ENCODE results near the gene AUNIP.
A peak's percentile ranks its signal among the peaks of the same experiment; 100 is the strongest.

Gene AUNIP

GRCh38 chr1:25819491-25820246 is 39.6 kb downstream of the AUNIP start, which contains the start of gene MTFR1L (continued):
- no peak for TF ChIP-seq HOXC10 (CRISPR knock-in tag; IDR thresholded peaks at IDR 0.05)
- peak; percentile 98 for TF ChIP-seq KLF8 (tag by site-specific recombination; IDR thresholded peaks at IDR 0.05)
- peak; percentile 64; the same call in 1 of the 2 replicates for TF ChIP-seq PBX3 (CRISPR knock-in tag; IDR thresholded peaks at IDR 0.05)
- TF ChIP-seq ZNF621 (tag by site-specific recombination; IDR thresholded peaks at IDR 0.05), result no peak
- 0 out of 2 replicates have a peak, but pooled peaks have one; percentile 3 for TF ChIP-seq ZNF596 (tag by site-specific recombination; IDR thresholded peaks at IDR 0.05)
- no peak; the same call in 1 of the 2 replicates for TF ChIP-seq ZNF391 (tag by site-specific recombination; IDR thresholded peaks at IDR 0.05; ENCODE audit: borderline replicate concordance, low read depth)
- no peak for TF ChIP-seq ZNF701 (tag by site-specific recombination; IDR thresholded peaks at IDR 0.05)
- TF ChIP-seq SCRT1 (tag by site-specific recombination; IDR thresholded peaks at IDR 0.05; ENCODE audit: borderline replicate concordance), result 0 out of 2 replicates have a peak, but pooled peaks have one; percentile 17
- TF ChIP-seq PRDM4 (tag by site-specific recombination; IDR thresholded peaks at IDR 0.05), result no peak
- TF ChIP-seq ZNF585B (tag by site-specific recombination; IDR thresholded peaks at IDR 0.05), result no peak
- TF ChIP-seq ZNF16 (tag by site-specific recombination; IDR thresholded peaks at IDR 0.05; ENCODE audit: low read depth), result no peak
- TF ChIP-seq ZNF777 (tag by site-specific recombination; IDR thresholded peaks at IDR 0.05; ENCODE audit: borderline replicate concordance), result no peak
- peak; percentile 99 for TF ChIP-seq SP2 (tag by site-specific recombination; IDR thresholded peaks at IDR 0.05)
- no peak for TF ChIP-seq ZNF530 (tag by site-specific recombination; IDR thresholded peaks at IDR 0.05; ENCODE audit: low read depth)
- TF ChIP-seq KLF16 (tag by site-specific recombination; IDR thresholded peaks at IDR 0.05), result peak; percentile 95
- peak; percentile 20; the same call in 1 of the 2 replicates for TF ChIP-seq ZNF423 (tag by site-specific recombination; IDR thresholded peaks at IDR 0.05)
- no peak for TF ChIP-seq ZNF121 (tag by site-specific recombination; IDR thresholded peaks at IDR 0.05)
- TF ChIP-seq ZNF223 (tag by site-specific recombination; IDR thresholded peaks at IDR 0.05), result no peak
- TF ChIP-seq ZSCAN30 (tag by site-specific recombination; IDR thresholded peaks at IDR 0.05), result no peak
- no peak for TF ChIP-seq ZNF221 (tag by site-specific recombination; IDR thresholded peaks at IDR 0.05; ENCODE audit: borderline replicate concordance)
- TF ChIP-seq, protein P1, sequence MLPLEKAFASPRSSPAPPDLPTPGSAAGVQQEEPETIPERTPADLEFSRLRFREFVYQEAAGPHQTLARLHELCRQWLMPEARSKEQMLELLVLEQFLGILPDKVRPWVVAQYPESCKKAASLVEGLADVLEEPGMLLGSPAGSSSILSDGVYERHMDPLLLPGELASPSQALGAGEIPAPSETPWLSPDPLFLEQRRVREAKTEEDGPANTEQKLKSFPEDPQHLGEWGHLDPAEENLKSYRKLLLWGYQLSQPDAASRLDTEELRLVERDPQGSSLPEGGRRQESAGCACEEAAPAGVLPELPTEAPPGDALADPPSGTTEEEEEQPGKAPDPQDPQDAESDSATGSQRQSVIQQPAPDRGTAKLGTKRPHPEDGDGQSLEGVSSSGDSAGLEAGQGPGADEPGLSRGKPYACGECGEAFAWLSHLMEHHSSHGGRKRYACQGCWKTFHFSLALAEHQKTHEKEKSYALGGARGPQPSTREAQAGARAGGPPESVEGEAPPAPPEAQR (tag by site-specific recombination; IDR thresholded peaks at IDR 0.05), result no peak
- TF ChIP-seq ZNF426 (tag by site-specific recombination; IDR thresholded peaks at IDR 0.05), result no peak
- TF ChIP-seq ZNF266 (tag by site-specific recombination; IDR thresholded peaks at IDR 0.05; ENCODE audit: low read depth), result no peak
- TF ChIP-seq, protein P2, sequence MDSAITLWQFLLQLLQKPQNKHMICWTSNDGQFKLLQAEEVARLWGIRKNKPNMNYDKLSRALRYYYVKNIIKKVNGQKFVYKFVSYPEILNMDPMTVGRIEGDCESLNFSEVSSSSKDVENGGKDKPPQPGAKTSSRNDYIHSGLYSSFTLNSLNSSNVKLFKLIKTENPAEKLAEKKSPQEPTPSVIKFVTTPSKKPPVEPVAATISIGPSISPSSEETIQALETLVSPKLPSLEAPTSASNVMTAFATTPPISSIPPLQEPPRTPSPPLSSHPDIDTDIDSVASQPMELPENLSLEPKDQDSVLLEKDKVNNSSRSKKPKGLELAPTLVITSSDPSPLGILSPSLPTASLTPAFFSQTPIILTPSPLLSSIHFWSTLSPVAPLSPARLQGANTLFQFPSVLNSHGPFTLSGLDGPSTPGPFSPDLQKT (IDR thresholded peaks at IDR 0.05; ENCODE audit: borderline replicate concordance, low read depth, low read length), result no peak; the same call in 1 of the 2 replicates
- TF ChIP-seq ZNF555 (tag by site-specific recombination; conservative IDR thresholded peaks at IDR 0.05), result no peak
- no peak for TF ChIP-seq ZNF18 (tag by site-specific recombination; IDR thresholded peaks at IDR 0.05)
- no peak for TF ChIP-seq MYNN (tag by site-specific recombination; IDR thresholded peaks at IDR 0.05; ENCODE audit: borderline replicate concordance)
- TF ChIP-seq ZNF2 (tag by site-specific recombination; IDR thresholded peaks at IDR 0.05), result peak; percentile 25; the same call in 1 of the 2 replicates
- TF ChIP-seq ZNF664 (tag by site-specific recombination; IDR thresholded peaks at IDR 0.05), result no peak
- TF ChIP-seq, protein P3, sequence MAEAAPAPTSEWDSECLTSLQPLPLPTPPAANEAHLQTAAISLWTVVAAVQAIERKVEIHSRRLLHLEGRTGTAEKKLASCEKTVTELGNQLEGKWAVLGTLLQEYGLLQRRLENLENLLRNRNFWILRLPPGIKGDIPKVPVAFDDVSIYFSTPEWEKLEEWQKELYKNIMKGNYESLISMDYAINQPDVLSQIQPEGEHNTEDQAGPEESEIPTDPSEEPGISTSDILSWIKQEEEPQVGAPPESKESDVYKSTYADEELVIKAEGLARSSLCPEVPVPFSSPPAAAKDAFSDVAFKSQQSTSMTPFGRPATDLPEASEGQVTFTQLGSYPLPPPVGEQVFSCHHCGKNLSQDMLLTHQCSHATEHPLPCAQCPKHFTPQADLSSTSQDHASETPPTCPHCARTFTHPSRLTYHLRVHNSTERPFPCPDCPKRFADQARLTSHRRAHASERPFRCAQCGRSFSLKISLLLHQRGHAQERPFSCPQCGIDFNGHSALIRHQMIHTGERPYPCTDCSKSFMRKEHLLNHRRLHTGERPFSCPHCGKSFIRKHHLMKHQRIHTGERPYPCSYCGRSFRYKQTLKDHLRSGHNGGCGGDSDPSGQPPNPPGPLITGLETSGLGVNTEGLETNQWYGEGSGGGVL (tag by site-specific recombination; IDR thresholded peaks at IDR 0.05), result peak; percentile 75
- no peak for TF ChIP-seq ZBTB21 (tag by site-specific recombination; IDR thresholded peaks at IDR 0.05)
